IMR-90 (cell line): ENCODE data around the gene SPACA6. TPM values are rescaled to one million over a fixed set of nuclear protein-coding genes. Genes with fewer than 3 reads are reported as not detected.

Source experiments
- ATAC-seq: fragments of 200-7000 bp; cut with Tn5 transposase; 2 replicates; pipeline ENCODE4 v1.9.1; 2020; ENCODE audit warnings: low read depth, mild to moderate bottlenecking, moderate library complexity
- BruUV-seq: library from RNA; stranded (reverse); fragments of 400-500 nt; replicated peaks from 2 replicates; lab custom pipeline; 2021; lab: Mats Ljungman, UMichigan
- CTCF ChIA-PET: fragments of 300-600 bp; formaldehyde crosslinking; extraction: SDS; loops from one replicate; lab custom pipeline; 2021; ENCODE audit warnings: antibody characterized with exemption; lab: Yijun Ruan, JAX
- POLR2A ChIA-PET: fragments of 300-600 bp; sonication (Branson Sonifier 250); formaldehyde crosslinking; loops from one replicate; lab custom pipeline; 2022; ENCODE audit warnings: antibody characterized with exemption; ENCODE audit not compliant: unreplicated experiment; lab: Charles Lee
- DNase-seq: peaks from one replicate; pipeline ENCODE4 v3.0.0; 2013
- H2AFZ ChIP-seq: replicated peaks from 2 replicates; pipeline ENCODE3; 2013; ENCODE audit warnings: low read length, mild to moderate bottlenecking; ENCODE audit not compliant: poor library complexity
- H2AK5ac ChIP-seq: 2 replicates; pipeline ENCODE4 v1.6.1; 2013; ENCODE audit warnings: low read depth, low read length, inconsistent platforms
- H2AK9ac ChIP-seq: replicated peaks from 2 replicates; pipeline ENCODE3; 2013; ENCODE audit warnings: mild to moderate bottlenecking, low read depth, low read length, moderate library complexity; ENCODE audit not compliant: poor library complexity
- H2BK120ac ChIP-seq: 2 replicates; pipeline ENCODE4 v1.6.1; 2013; ENCODE audit warnings: low read depth, low read length, inconsistent platforms
- H2BK15ac ChIP-seq: 3 replicates; pipeline ENCODE4 v1.6.1; 2013; ENCODE audit warnings: low read depth, low read length, inconsistent platforms
- H2BK20ac ChIP-seq: 2 replicates; pipeline ENCODE4 v1.6.1; 2013; ENCODE audit warnings: low read depth, mild to moderate bottlenecking, inconsistent platforms, low read length, moderate library complexity
- H2BK5ac ChIP-seq: 2 replicates; pipeline ENCODE4 v1.6.1; 2013; ENCODE audit warnings: mild to moderate bottlenecking, low read depth, low read length, inconsistent platforms; ENCODE audit not compliant: poor library complexity, severe bottlenecking
- H3K14ac ChIP-seq: replicated peaks from 2 replicates; pipeline ENCODE4 v1.6.1; 2013; ENCODE audit warnings: low read depth, low read length, inconsistent platforms
- H3K18ac ChIP-seq: 2 replicates; pipeline ENCODE4 v1.6.1; 2013; ENCODE audit warnings: low read depth, low read length, control low read depth
- H3K23ac ChIP-seq: 2 replicates; pipeline ENCODE4 v1.6.1; 2013; ENCODE audit warnings: low read depth, low read length, inconsistent platforms
- H3K27ac ChIP-seq: 2 replicates; pipeline ENCODE4 v1.5.1; 2013; ENCODE audit warnings: mild to moderate bottlenecking, control low read depth, low read length; ENCODE audit not compliant: insufficient read depth
- H3K27me3 ChIP-seq: 2 replicates; pipeline ENCODE4 v1.6.1; 2013; ENCODE audit warnings: low read length; ENCODE audit not compliant: control insufficient read depth, insufficient read depth
- H3K36me3 ChIP-seq: 2 replicates; pipeline ENCODE4 v1.6.1; 2013; ENCODE audit warnings: low read length, mixed read lengths; ENCODE audit not compliant: control insufficient read depth, insufficient read depth
- H3K4ac ChIP-seq: 2 replicates; pipeline ENCODE4 v1.6.1; 2013; ENCODE audit warnings: low read depth, low read length, inconsistent platforms
- H3K4me1 ChIP-seq: 2 replicates; pipeline ENCODE4 v1.6.1; 2013; ENCODE audit warnings: low read length, mixed read lengths; ENCODE audit not compliant: control insufficient read depth, insufficient read depth
- H3K4me2 ChIP-seq: 2 replicates; pipeline ENCODE4 v1.6.1; 2013; ENCODE audit warnings: low read depth, mild to moderate bottlenecking, control low read depth, low read length, moderate library complexity
- H3K4me3 ChIP-seq: 2 replicates; pipeline ENCODE4 v1.5.1; 2013; ENCODE audit warnings: low read depth, mild to moderate bottlenecking, control low read depth, low read length, moderate library complexity; ENCODE audit not compliant: insufficient read depth
- H3K56ac ChIP-seq: 2 replicates; pipeline ENCODE4 v1.6.1; 2013; ENCODE audit warnings: low read length, inconsistent platforms; ENCODE audit not compliant: insufficient read depth; ENCODE audit errors: extremely low read depth
- H3K79me1 ChIP-seq, 2 experiments: 2 replicates each; pipeline ENCODE4 v1.6.1; 2013; ENCODE audit warnings: low read length in 2 of 2, inconsistent platforms in 1 of 2, low read depth in 1 of 2
- H3K9ac ChIP-seq: 2 replicates; pipeline ENCODE4 v1.6.1; 2013; ENCODE audit warnings: low read depth, low read length, control low read depth
- H3K9me1 ChIP-seq: 2 replicates; pipeline ENCODE4 v1.6.1; 2013; ENCODE audit warnings: low read length, inconsistent platforms; ENCODE audit not compliant: insufficient read depth
- H3K9me3 ChIP-seq: 2 replicates; pipeline ENCODE4 v1.6.1; 2013; ENCODE audit warnings: low read length; ENCODE audit not compliant: control insufficient read depth, insufficient read depth
- H4K20me1 ChIP-seq: 2 replicates; pipeline ENCODE4 v1.6.1; 2013; ENCODE audit warnings: low read length, inconsistent platforms; ENCODE audit not compliant: insufficient read depth
- H4K5ac ChIP-seq: 2 replicates; pipeline ENCODE4 v1.6.1; 2013; ENCODE audit warnings: mild to moderate bottlenecking, low read depth, low read length, control low read depth
- H4K8ac ChIP-seq, 2 experiments: 2 replicates each; pipeline ENCODE4 v1.6.1; 2013; ENCODE audit warnings: low read depth in 2 of 2, low read length in 2 of 2, control low read depth in 1 of 2, inconsistent platforms in 1 of 2
- H4K91ac ChIP-seq: 2 replicates; pipeline ENCODE4 v1.6.1; 2013; ENCODE audit warnings: low read depth, low read length, inconsistent platforms; ENCODE audit not compliant: insufficient read depth
- BHLHE40 ChIP-seq: fragments of 150-350 bp; IDR thresholded peaks from 2 replicates; pipeline ENCODE4 v1.6.1; 2016; ENCODE audit warnings: mild to moderate bottlenecking, low read depth, low read length
- CEBPB ChIP-seq: IDR thresholded peaks from 2 replicates; pipeline ENCODE4 v1.6.1; 2012; ENCODE audit warnings: low read depth, low read length, improper control_type of control experiment
- CTCF ChIP-seq: conservative IDR thresholded peaks from 2 replicates; pipeline ENCODE4 v1.5.1; 2012; ENCODE audit warnings: mild to moderate bottlenecking, low read depth, low read length, improper control_type of control experiment
- ELK1 ChIP-seq: fragments of 150-350 bp; IDR thresholded peaks from 2 replicates; pipeline ENCODE4 v1.6.1; 2016; ENCODE audit warnings: low read depth, mild to moderate bottlenecking, low read length, moderate library complexity, borderline replicate concordance
- FOS ChIP-seq: fragments of 150-350 bp; IDR thresholded peaks from 2 replicates; pipeline ENCODE4 v1.6.1; 2016; ENCODE audit warnings: low read depth, low read length
- MAFK ChIP-seq: IDR thresholded peaks from 2 replicates; pipeline ENCODE4 v1.6.1; 2012; ENCODE audit warnings: low read depth, low read length, improper control_type of control experiment
- MXI1 ChIP-seq: IDR thresholded peaks from 2 replicates; pipeline ENCODE4 v1.6.1; 2012; ENCODE audit warnings: low read depth, mild to moderate bottlenecking, low read length, moderate library complexity, borderline replicate concordance
- NFE2L2 ChIP-seq: fragments of 150-350 bp; IDR thresholded peaks from 2 replicates; pipeline ENCODE4 v1.6.1; 2016; ENCODE audit warnings: low read depth, mild to moderate bottlenecking, low read length
- POLR2A ChIP-seq: IDR thresholded peaks from 2 replicates; pipeline ENCODE4 v1.6.1; 2012; ENCODE audit warnings: mild to moderate bottlenecking, low read depth, low read length
- RAD21 ChIP-seq: IDR thresholded peaks from 2 replicates; pipeline ENCODE4 v1.6.1; 2012; ENCODE audit warnings: low read length, improper control_type of control experiment
- RCOR1 ChIP-seq: IDR thresholded peaks from 2 replicates; pipeline ENCODE4 v1.6.1; 2012; ENCODE audit warnings: mild to moderate bottlenecking, low read length, improper control_type of control experiment; ENCODE audit not compliant: insufficient replicate concordance
- RFX5 ChIP-seq: IDR thresholded peaks from 2 replicates; pipeline ENCODE4 v1.8.0; 2012; ENCODE audit warnings: low read depth, mild to moderate bottlenecking, low read length, moderate library complexity
- SMC3 ChIP-seq: fragments of 150-350 bp; IDR thresholded peaks from 2 replicates; pipeline ENCODE4 v1.6.1; 2016; ENCODE audit warnings: low read depth, mild to moderate bottlenecking, antibody characterized with exemption, low read length, moderate library complexity
- USF2 ChIP-seq: fragments of 150-350 bp; IDR thresholded peaks from 2 replicates; pipeline ENCODE4 v1.6.1; 2017; ENCODE audit warnings: mild to moderate bottlenecking, antibody characterized with exemption, low read length, low read depth
- WGBS, 2 experiments: methylation state at CpG; one replicate each; pipeline versions ENCODE4 v1.1.5 to v1.1.7; 2013; ENCODE audit warnings: missing lambda C conversion rate in 2 of 2; ENCODE audit not compliant: insufficient read length in 1 of 2; ENCODE audit errors: extremely low coverage in 2 of 2; 5-methylcytosine and 5-hydroxymethylcytosine counted together
- dilution Hi-C: fragments of 300-500 bp; cut with HindIII; formaldehyde crosslinking; loops from one replicate; pipeline ENCODE4 v1.14.3; 2018; ENCODE audit warnings: low sequenced_read_pairs; ENCODE audit not compliant: unreplicated experiment
- in situ Hi-C: fragments of 300-500 bp; cut with MboI; formaldehyde crosslinking; loops from 3 replicates; pipeline ENCODE4 v1.14.3; 2019; ENCODE audit warnings: low sequenced_read_pairs, inconsistent platforms, mixed read lengths
- intact Hi-C: fragments of 100-400 bp; cut with micrococcal nuclease; formaldehyde crosslinking; loops from 2 replicates; pipeline ENCODE4 v1.10.0; 2022
- polyA plus RNA-seq, 3 experiments: library from polyadenylated mRNA; depleted of rRNA; stranded (reverse); fragments of >200 nt; gene quantifications; 2 replicates each; pipeline ENCODE4 v1.2.3, GENCODE V29; 2012; ENCODE audit warnings: low replicate concordance in 1 of 3
- total RNA-seq: library from RNA; depleted of rRNA; stranded (reverse); fragments of >200 nt; gene quantifications from 2 replicates; pipeline ENCODE4 v1.2.3, GENCODE V29; 2012

Gene SPACA6
- total and polyA plus RNA-seq, 2 of the 4 experiments (the other 2 are of a cell fraction): 1.3 to 13.6 TPM

GRCh38 chr19:51652266-51652665, 40.9 kb upstream of the SPACA6 start:
- H3K79me1 ChIP-seq: no peaks in the 10 kb centered on the region
- H3K9me1 ChIP-seq: no peaks in the 10 kb centered on the region
- ATAC-seq (no peak), DNase-seq (no peak)
- H2BK15ac ChIP-seq: no peak overlapping the region
- BruUV-seq: no TSS peak
- H3K14ac ChIP-seq: no peak overlapping the region
- H2BK20ac ChIP-seq: no peak overlapping the region
- H3K56ac ChIP-seq: no peak overlapping the region
- H2AK9ac ChIP-seq: peak overlapping the region; percentile 72
- no peaks in the 10 kb centered on the region for H3K27me3 ChIP-seq
- H3K9ac ChIP-seq: no peak overlapping the region
- H4K91ac ChIP-seq: no peak overlapping the region
- no peak overlapping the region for H3K18ac ChIP-seq
- no peak overlapping the region for H3K4ac ChIP-seq
- no peak overlapping the region for H2AK5ac ChIP-seq
- no peak overlapping the region for H4K5ac ChIP-seq
- H3K27ac ChIP-seq: no peak overlapping the region
- intact Hi-C loops: no loop called here
- in situ Hi-C loops: no loop called here
- dilution Hi-C loops: no loop called here
- H3K4me1 ChIP-seq: no peaks in the 10 kb centered on the region
- ChIA-PET POLR2A (no interaction called here), CTCF (no interaction called here)
- H3K36me3 ChIP-seq: no peaks in the 10 kb centered on the region
- no peak overlapping the region for H4K8ac ChIP-seq
- no peak overlapping the region for H3K4me2 ChIP-seq
- H2BK120ac ChIP-seq: no peak overlapping the region
- no peak overlapping the region for H3K4me3 ChIP-seq
- no peaks in the 10 kb centered on the region for H4K20me1 ChIP-seq
- no peak overlapping the region for H3K23ac ChIP-seq
- 36% methylated on average over 2 of the region's 4 CpGs; no CpG with 5 or more reads in 1 of the 2 experiments for WGBS, 2 experiments
- H2BK5ac ChIP-seq: no peak overlapping the region
- H3K9me3 ChIP-seq: no peaks in the 10 kb centered on the region
- TF ChIP-seq NFE2L2 (no peak), CEBPB (no peak), POLR2A (no peak), FOS (no peak), ELK1 (no peak), CTCF (no peak), MXI1 (no peak), RCOR1 (no peak), RFX5 (no peak), RAD21 (no peak), BHLHE40 (no peak), USF2 (no peak), SMC3 (no peak), MAFK (no peak)
- H2AFZ ChIP-seq: no peak overlapping the region
